GM12875 (cell line): ENCODE measurements around the gene USP6NL.

Experiments
- H3K4me3 ChIP-seq: one replicate; pipeline ENCODE4 v1.5.1; 2011; ENCODE audit warnings: low read depth, low read length, control low read depth
- TF ChIP-seq, protein P1 (sequence below): IDR thresholded peaks from 2 replicates; pipeline ENCODE4 v1.5.1; 2011; ENCODE audit warnings: low read depth, mild to moderate bottlenecking, control low read depth, inconsistent platforms, low read length, moderate library complexity, borderline replicate concordance; ENCODE audit not compliant: insufficient read depth

The USP6NL gene

DNA sequence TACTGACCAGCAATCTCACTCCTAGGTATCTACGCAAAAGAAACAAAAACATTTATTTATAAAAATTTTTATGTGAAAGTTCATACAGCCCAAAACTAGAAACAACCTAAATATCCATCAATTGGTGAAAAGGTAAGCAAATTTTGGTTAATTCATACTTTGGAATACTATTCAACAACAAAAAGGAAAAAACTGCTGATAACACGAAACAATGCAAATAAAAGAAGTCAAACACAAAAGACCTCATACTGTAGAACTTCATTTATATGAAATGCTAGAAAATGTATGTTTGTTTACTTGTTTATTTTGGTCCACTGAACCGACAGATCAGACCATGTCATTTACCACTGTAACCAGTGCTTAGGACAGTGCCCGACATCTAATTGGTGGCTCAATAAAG lies 60.3 kb downstream of the USP6NL start:
- no peak overlapping the region for H3K4me3 ChIP-seq
- TF ChIP-seq, protein P1, sequence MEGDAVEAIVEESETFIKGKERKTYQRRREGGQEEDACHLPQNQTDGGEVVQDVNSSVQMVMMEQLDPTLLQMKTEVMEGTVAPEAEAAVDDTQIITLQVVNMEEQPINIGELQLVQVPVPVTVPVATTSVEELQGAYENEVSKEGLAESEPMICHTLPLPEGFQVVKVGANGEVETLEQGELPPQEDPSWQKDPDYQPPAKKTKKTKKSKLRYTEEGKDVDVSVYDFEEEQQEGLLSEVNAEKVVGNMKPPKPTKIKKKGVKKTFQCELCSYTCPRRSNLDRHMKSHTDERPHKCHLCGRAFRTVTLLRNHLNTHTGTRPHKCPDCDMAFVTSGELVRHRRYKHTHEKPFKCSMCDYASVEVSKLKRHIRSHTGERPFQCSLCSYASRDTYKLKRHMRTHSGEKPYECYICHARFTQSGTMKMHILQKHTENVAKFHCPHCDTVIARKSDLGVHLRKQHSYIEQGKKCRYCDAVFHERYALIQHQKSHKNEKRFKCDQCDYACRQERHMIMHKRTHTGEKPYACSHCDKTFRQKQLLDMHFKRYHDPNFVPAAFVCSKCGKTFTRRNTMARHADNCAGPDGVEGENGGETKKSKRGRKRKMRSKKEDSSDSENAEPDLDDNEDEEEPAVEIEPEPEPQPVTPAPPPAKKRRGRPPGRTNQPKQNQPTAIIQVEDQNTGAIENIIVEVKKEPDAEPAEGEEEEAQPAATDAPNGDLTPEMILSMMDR = no peak

DNA sequence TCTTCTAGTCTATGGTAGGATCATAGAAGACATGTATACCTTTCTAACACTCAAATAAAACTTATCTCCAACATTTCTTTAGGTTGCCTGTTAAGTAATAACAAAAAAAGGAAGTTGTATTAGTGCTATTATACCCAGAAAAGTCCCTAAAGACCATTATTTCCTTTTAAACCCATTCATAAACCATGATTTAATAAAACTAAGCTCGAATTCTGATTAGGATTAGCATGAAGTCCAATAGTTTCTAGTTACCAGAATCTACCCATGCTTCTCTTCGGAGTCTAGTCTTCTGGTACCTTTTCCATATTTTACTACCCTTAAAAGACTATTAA lies 62.7 kb downstream of the USP6NL start:
- TF ChIP-seq, protein P1 = no peak
- H3K4me3 ChIP-seq = no peak overlapping the region

DNA sequence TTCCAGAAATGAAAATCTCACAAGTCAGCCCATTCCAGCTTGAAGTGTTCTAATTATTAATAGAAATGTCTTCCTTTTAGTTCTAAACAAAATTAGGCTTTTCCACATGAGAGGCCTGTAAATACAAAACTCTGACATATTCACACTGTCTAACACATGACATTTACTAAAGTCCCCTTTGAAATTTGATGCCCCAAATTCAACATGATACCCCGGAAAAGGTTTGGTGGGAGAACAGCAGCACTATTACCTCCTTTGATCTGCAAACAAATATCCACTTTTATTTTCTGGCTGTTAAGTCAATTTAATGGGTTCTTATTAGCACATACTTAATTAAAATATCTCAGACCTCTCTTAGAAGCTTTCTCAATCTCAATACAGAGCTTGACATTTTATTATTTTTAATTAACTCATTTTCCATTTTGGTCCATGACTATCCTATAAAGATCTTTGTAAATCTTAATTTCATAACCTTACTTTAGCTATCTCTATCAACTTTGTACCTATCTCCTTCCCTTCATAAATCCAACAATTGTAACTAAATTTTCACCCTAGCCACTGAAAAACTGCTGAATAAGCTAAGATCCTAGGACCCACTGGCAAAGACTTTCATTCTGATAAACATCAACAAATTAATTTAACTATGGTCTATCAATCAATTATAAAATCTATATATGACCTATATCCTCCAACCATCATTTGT lies 63.2 kb downstream of the USP6NL start:
- TF ChIP-seq, protein P1 = no peak
- no peak overlapping the region for H3K4me3 ChIP-seq

DNA sequence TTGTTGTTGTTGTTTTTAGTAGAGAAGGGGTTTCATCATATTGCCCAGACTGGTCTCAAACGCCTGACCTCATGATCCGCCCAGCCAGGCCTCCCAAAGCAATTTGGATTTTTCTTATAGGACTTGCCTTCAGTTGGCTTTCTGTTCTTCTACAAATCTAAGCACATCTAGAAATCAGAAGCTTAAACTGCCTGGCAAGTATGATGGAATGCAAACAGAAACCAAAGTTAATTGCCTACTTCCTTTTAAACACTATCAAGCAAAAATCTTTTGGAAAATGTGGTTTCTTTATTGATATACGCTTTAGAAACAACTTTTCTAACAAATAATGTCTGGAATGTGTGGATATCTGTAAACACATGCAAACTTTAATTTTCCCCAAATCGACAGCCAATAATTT lies 64.9 kb downstream of the USP6NL start:
- H3K4me3 ChIP-seq = no peak overlapping the region

DNA sequence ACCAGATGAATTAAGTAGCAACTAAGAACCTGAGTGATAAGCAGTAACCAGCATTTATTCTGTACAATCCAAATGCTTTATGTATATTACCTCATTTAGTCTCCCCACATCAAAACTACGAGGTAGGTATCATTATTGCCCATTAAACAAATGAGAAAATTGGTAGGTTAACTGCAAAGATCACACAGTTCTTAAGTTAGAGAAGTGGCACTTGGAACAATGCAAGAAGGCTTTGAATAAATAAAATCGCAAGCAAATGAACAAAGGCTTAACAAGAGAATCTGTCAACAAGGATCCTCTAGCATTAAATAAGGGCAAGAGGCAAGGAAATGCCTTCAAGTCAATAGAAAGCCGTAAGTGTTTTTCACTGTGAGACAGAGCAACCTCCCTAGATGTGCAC lies 70.2 kb downstream of the USP6NL start:
- TF ChIP-seq, protein P1 = no peak
- no peak overlapping the region for H3K4me3 ChIP-seq

More for the DNA sequence above, 64.9 kb downstream of the USP6NL start:
- TF ChIP-seq, protein P1 = no peak

DNA sequence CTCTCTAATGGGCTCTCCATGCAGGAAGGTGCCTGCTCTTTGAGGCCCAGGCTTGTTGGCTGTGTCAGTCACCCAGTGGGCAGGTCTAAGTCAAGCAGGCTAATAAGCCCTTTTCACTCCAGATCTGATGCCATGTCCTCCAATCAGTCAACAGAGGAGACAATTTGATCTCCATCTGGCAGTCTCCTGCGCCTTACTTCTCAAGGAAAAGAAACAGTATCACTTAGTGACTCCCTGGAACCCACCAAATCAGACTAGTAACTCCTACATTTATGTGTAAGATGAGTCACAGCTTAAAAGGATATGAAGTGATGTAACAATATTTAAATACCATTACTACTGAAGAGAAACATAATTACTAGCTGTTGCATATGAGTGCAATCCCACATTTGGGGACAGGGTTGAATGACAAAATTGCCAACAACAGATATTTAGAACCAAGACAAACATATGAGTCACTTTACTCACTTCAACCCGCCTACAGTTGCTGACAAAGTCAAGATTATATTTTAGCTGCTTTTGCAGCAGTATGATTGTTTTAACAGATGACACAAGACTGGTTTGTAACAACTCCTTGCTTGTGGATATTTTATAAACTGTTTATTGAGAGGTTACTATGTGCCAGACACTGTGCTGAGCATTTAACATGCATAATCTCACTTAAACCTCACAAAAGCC lies 72.1 kb downstream of the USP6NL start:
- no peak overlapping the region for H3K4me3 ChIP-seq
- TF ChIP-seq, protein P1 = no peak

DNA sequence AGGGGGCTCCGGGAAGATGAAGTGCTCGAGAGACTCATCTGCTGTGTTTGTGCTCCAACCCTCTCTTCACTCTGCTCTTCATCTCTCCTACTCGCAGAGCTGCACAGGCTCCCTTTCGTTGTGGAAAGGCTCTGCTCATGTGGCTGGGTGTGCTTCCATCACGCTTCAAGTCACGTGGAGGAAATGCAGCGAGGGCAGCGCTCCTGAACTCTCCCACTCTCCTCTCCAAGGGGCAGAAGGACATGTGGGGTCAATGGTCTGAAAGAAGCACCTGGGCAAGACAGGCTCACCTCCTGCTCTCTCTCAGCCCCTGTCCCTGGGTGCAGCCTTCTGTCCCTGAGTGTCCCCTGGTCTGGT lies 72.6 kb downstream of the USP6NL start:
- no peak overlapping the region for H3K4me3 ChIP-seq
- TF ChIP-seq, protein P1 = no peak
